SH-SY5Y (cell line): ENCODE results near the gene EEFSEC.

Experiments used
- GATA2 ChIP-seq: IDR thresholded peaks from 2 replicates; pipeline ENCODE4 v1.6.1; 2011; ENCODE audit warnings: mild to moderate bottlenecking, low read depth, low read length
- GATA3 ChIP-seq: IDR thresholded peaks from 2 replicates; pipeline ENCODE4 v1.6.1; 2011; ENCODE audit warnings: low read depth, mild to moderate bottlenecking, low read length, moderate library complexity

- TF ChIP-seq GATA3 (no peak), GATA2 (no peak)
Measured at GRCh38 chr3:128407247-128407646, 254.0 kb downstream of the EEFSEC start.
